Measurements from ENCODE around the gene ZDHHC13.

- TF ChIP-seq, protein P1, sequence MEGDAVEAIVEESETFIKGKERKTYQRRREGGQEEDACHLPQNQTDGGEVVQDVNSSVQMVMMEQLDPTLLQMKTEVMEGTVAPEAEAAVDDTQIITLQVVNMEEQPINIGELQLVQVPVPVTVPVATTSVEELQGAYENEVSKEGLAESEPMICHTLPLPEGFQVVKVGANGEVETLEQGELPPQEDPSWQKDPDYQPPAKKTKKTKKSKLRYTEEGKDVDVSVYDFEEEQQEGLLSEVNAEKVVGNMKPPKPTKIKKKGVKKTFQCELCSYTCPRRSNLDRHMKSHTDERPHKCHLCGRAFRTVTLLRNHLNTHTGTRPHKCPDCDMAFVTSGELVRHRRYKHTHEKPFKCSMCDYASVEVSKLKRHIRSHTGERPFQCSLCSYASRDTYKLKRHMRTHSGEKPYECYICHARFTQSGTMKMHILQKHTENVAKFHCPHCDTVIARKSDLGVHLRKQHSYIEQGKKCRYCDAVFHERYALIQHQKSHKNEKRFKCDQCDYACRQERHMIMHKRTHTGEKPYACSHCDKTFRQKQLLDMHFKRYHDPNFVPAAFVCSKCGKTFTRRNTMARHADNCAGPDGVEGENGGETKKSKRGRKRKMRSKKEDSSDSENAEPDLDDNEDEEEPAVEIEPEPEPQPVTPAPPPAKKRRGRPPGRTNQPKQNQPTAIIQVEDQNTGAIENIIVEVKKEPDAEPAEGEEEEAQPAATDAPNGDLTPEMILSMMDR (IDR thresholded peaks at IDR 0.05) = no peak
- no peak for TF ChIP-seq NR2C2 (CRISPR knock-in tag; IDR thresholded peaks at IDR 0.05)
- no peak for TF ChIP-seq HMGXB4 (CRISPR knock-in tag; IDR thresholded peaks at IDR 0.05)
- TF ChIP-seq SMAD3 (CRISPR knock-in tag; IDR thresholded peaks at IDR 0.05; ENCODE audit: borderline replicate concordance) = no peak
- TF ChIP-seq PRDM15 (CRISPR knock-in tag; IDR thresholded peaks at IDR 0.05) = no peak
- no peak for TF ChIP-seq FOXJ3 (CRISPR knock-in tag; IDR thresholded peaks at IDR 0.05; ENCODE audit: borderline replicate concordance)
- TF ChIP-seq MAX (CRISPR knock-in tag; IDR thresholded peaks at IDR 0.05) = no peak
- no peak for TF ChIP-seq ZBTB43 (CRISPR knock-in tag; IDR thresholded peaks at IDR 0.05)
- TF ChIP-seq CREM (CRISPR knock-in tag; IDR thresholded peaks at IDR 0.05) = no peak
- no peak for TF ChIP-seq GRHL2 (CRISPR knock-in tag; IDR thresholded peaks at IDR 0.05; ENCODE audit: insufficient replicate concordance, severe bottlenecking)
Measured at GRCh38 chr11:19099093-19099492, 17.9 kb upstream of the ZDHHC13 start.

Data from WTC11 (cell line).